H9 (cell line): ENCODE results near the gene C2orf68. TPM values are rescaled to one million over a fixed set of nuclear protein-coding genes. Genes with fewer than 3 reads are reported as not detected.
"Not testable (repeated sequence)": the region's sequence is repeated elsewhere in the genome, so short reads cannot be mapped to it uniquely, and the experiment has no call there.

Experiments
- DNase-seq: peaks from one replicate; pipeline ENCODE4 v3.0.0-alpha.2; 2017
- H2AFZ ChIP-seq: one replicate; pipeline ENCODE4 v1.6.1; 2013; ENCODE audit warnings: mild to moderate bottlenecking, low read length, control low read depth, moderate library complexity
- H2AK5ac ChIP-seq: 2 replicates; pipeline ENCODE4 v1.6.1; 2013; ENCODE audit warnings: low read length, control low read depth, mixed read lengths; ENCODE audit not compliant: insufficient read length
- H2BK120ac ChIP-seq: one replicate; pipeline ENCODE4 v1.6.1; 2013; ENCODE audit warnings: low read depth, mild to moderate bottlenecking, low read length, control low read depth, inconsistent platforms; ENCODE audit not compliant: poor library complexity, severe bottlenecking
- H2BK12ac ChIP-seq: 2 replicates; pipeline ENCODE4 v1.6.1; 2013; ENCODE audit warnings: low read length, control low read depth, mixed read lengths, low read depth; ENCODE audit not compliant: insufficient read length
- H2BK15ac ChIP-seq: 2 replicates; pipeline ENCODE4 v1.6.1; 2013; ENCODE audit warnings: low read depth, low read length, control low read depth
- H2BK20ac ChIP-seq: one replicate; pipeline ENCODE4 v1.6.1; 2013; ENCODE audit warnings: low read depth, mild to moderate bottlenecking, low read length, control low read depth, inconsistent platforms; ENCODE audit not compliant: poor library complexity, severe bottlenecking
- H2BK5ac ChIP-seq: 2 replicates; pipeline ENCODE4 v1.6.1; 2013; ENCODE audit warnings: low read length, control low read depth, mixed read lengths; ENCODE audit not compliant: insufficient read length
- H3K14ac ChIP-seq: 2 replicates; pipeline ENCODE4 v1.6.1; 2013; ENCODE audit warnings: low read length, control low read depth; ENCODE audit not compliant: insufficient read depth
- H3K18ac ChIP-seq: 2 replicates; pipeline ENCODE4 v1.6.1; 2013; ENCODE audit warnings: low read depth, mild to moderate bottlenecking, mixed read lengths, low read length, control low read depth; ENCODE audit not compliant: insufficient read length
- H3K23ac ChIP-seq: 2 replicates; pipeline ENCODE4 v1.6.1; 2013; ENCODE audit warnings: low read length, control low read depth, mixed read lengths, low read depth; ENCODE audit not compliant: insufficient read length
- H3K23me2 ChIP-seq: 2 replicates; pipeline ENCODE4 v1.6.1; 2013; ENCODE audit warnings: low read depth, mild to moderate bottlenecking, mixed read lengths, low read length, control low read depth; ENCODE audit not compliant: insufficient read length, poor library complexity, severe bottlenecking
- H3K27ac ChIP-seq: 2 replicates; pipeline ENCODE4 v1.5.1; 2013; ENCODE audit warnings: low read length, control low read depth, mixed read lengths, low read depth; ENCODE audit not compliant: insufficient read length
- H3K27me3 ChIP-seq: 2 replicates; pipeline ENCODE4 v1.6.1; 2013; ENCODE audit warnings: low read length, control low read depth, inconsistent platforms; ENCODE audit not compliant: insufficient read depth
- H3K4ac ChIP-seq: 2 replicates; pipeline ENCODE4 v1.6.1; 2013; ENCODE audit warnings: low read depth, mild to moderate bottlenecking, control low read depth, inconsistent platforms, low read length, moderate library complexity
- H3K4me1 ChIP-seq: 2 replicates; pipeline ENCODE4 v1.6.1; 2013; ENCODE audit warnings: low read length, control low read depth, inconsistent platforms; ENCODE audit not compliant: insufficient read depth
- H3K4me2 ChIP-seq: 2 replicates; pipeline ENCODE4 v1.6.1; 2013; ENCODE audit warnings: low read length, control low read depth, mixed read lengths; ENCODE audit not compliant: insufficient read length, insufficient read depth
- H3K56ac ChIP-seq: 2 replicates; pipeline ENCODE4 v1.6.1; 2013; ENCODE audit warnings: low read depth, mild to moderate bottlenecking, mixed read lengths, low read length, control low read depth; ENCODE audit not compliant: insufficient read length
- H3K79me1 ChIP-seq: 2 replicates; pipeline ENCODE4 v1.6.1; 2013; ENCODE audit warnings: low read depth, mild to moderate bottlenecking, moderate library complexity, low read length, control low read depth, inconsistent platforms; ENCODE audit not compliant: insufficient read depth, poor library complexity, severe bottlenecking
- H3K79me2 ChIP-seq: 2 replicates; pipeline ENCODE4 v1.6.1; 2013; ENCODE audit warnings: low read length, control low read depth, inconsistent platforms; ENCODE audit not compliant: insufficient read depth
- H3K9ac ChIP-seq: 2 replicates; pipeline ENCODE4 v1.6.1; 2013; ENCODE audit warnings: low read length, control low read depth, mixed read lengths; ENCODE audit not compliant: insufficient read length; ENCODE audit errors: extremely low read depth
- H3K9me3 ChIP-seq: one replicate; pipeline ENCODE4 v1.6.1; 2013; ENCODE audit warnings: low read depth, low read length, inconsistent platforms; ENCODE audit not compliant: control insufficient read depth
- H3T11ph ChIP-seq: one replicate; pipeline ENCODE4 v1.6.1; 2013; ENCODE audit warnings: mild to moderate bottlenecking, low read length, control low read depth, inconsistent platforms
- H4K20me1 ChIP-seq: one replicate; pipeline ENCODE4 v1.6.1; 2013; ENCODE audit not compliant: control insufficient read depth, insufficient read length, insufficient read depth
- H4K5ac ChIP-seq: 2 replicates; pipeline ENCODE4 v1.6.1; 2013; ENCODE audit warnings: low read depth, mild to moderate bottlenecking, mixed read lengths, low read length, control low read depth; ENCODE audit not compliant: insufficient read length
- H4K8ac ChIP-seq: replicated peaks from 2 replicates; pipeline ENCODE4 v1.6.1; 2013; ENCODE audit warnings: low read length, control low read depth, mixed read lengths, low read depth; ENCODE audit not compliant: insufficient read length
- H4K91ac ChIP-seq: 2 replicates; pipeline ENCODE4 v1.6.1; 2013; ENCODE audit warnings: low read depth, mild to moderate bottlenecking, moderate library complexity, mixed read lengths, low read length, control low read depth; ENCODE audit not compliant: insufficient read length
- H3K27ac Mint-ChIP-seq, 3 experiments: 2 replicates in 2 of 3; 3 replicates in 1 of 3; pipeline ENCODE4 v1.8.0; 2020 to 2021; ENCODE audit warnings: mixed read lengths in 3 of 3, mild to moderate bottlenecking in 1 of 3, moderate library complexity in 1 of 3
- H3K27me3 Mint-ChIP-seq: 2 replicates; pipeline ENCODE4 v1.8.0; 2021; ENCODE audit warnings: low read depth, mild to moderate bottlenecking, moderate library complexity, mixed read lengths
- H3K36me3 Mint-ChIP-seq, 3 experiments: 2 replicates in 2 of 3; 3 replicates in 1 of 3; pipeline ENCODE4 v1.8.0; 2020 to 2021; ENCODE audit warnings: low read depth in 3 of 3, mixed read lengths in 3 of 3; ENCODE audit not compliant: insufficient read depth in 1 of 3
- H3K4me1 Mint-ChIP-seq, 2 experiments: 2 replicates each; pipeline ENCODE4 v1.8.0; 2020; ENCODE audit warnings: mixed read lengths in 2 of 2
- H3K4me3 Mint-ChIP-seq, 2 experiments: 2 replicates in 1 of 2; 3 replicates in 1 of 2; pipeline ENCODE4 v1.8.0; 2020 to 2021; ENCODE audit warnings: mild to moderate bottlenecking in 2 of 2, mixed read lengths in 2 of 2, moderate library complexity in 1 of 2
- H3K9me3 Mint-ChIP-seq, 2 experiments: 2 replicates in 1 of 2; 3 replicates in 1 of 2; pipeline ENCODE4 v1.8.0; 2020; ENCODE audit warnings: mild to moderate bottlenecking in 2 of 2, mixed read lengths in 2 of 2, moderate library complexity in 1 of 2
- WGBS: extraction: QIAGEN DNeasy Blood & Tissue Kit; methylation state at CpG from one replicate; pipeline ENCODE4 v1.1.7; 2013; ENCODE audit warnings: missing lambda C conversion rate, low lambda C conversion rate, mixed read lengths; ENCODE audit not compliant: insufficient read length; ENCODE audit errors: extremely low coverage; 5-methylcytosine and 5-hydroxymethylcytosine counted together
- total RNA-seq: library from RNA; stranded (reverse); gene quantifications from 2 replicates; pipeline ENCODE4 v1.2.1, GENCODE V29; 2021
- TF ChIP-seq, protein P1 (sequence below): fragments of 200-600 bp; sonication (generic); conservative IDR thresholded peaks from 3 replicates; pipeline ENCODE4 v1.8.0; 2021; ENCODE audit warnings: antibody characterized with exemption, mild to moderate bottlenecking

The C2orf68 gene
- total RNA-seq, 1 experiment from 2014 or later = 39.6 TPM

DNA sequence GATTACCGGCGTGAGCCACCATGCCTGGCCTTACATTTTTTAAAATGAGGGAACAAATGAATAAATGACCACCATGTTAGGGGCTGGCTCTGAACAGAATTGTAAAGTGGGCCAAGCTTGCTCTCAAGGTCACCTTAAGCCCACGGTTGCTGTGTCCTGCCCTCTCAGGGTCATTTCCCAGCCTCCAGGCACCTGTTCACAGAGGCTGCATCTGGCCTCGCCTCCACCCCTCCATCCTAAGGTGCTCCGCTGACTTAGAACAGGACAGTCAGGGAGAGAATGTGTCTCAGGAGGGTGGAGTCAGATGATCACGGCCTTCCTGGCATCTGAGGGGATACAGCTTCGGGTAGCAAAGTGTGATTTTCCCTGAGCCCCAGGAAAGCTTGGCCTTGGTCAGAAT is 48.9 kb upstream of the C2orf68 start:
- H3K9ac ChIP-seq = no peak overlapping the region
- H2AK5ac ChIP-seq = no peak overlapping the region
- H3K14ac ChIP-seq = no peak overlapping the region
- no peak overlapping the region for H2BK120ac ChIP-seq
- H3T11ph ChIP-seq = no peak overlapping the region
- no peak overlapping the region for H3K18ac ChIP-seq
- H3K27ac ChIP-seq = no peak overlapping the region
- H3K4me1 ChIP-seq = no peaks in the 10 kb centered on the region
- no peaks in the 10 kb centered on the region for H4K20me1 ChIP-seq
- no peak overlapping the region for H2BK5ac ChIP-seq
- no peaks in the 10 kb centered on the region for H3K27me3 Mint-ChIP-seq
- no peak overlapping the region for H2BK15ac ChIP-seq
- H2BK20ac ChIP-seq = no peak overlapping the region
- no peak overlapping the region for H3K56ac ChIP-seq
- no peaks in the 10 kb centered on the region for H3K9me3 ChIP-seq
- H3K23me2 ChIP-seq = no peaks in the 10 kb centered on the region
- no peak overlapping the region for H4K5ac ChIP-seq
- H2AFZ ChIP-seq = no peak overlapping the region
- TF ChIP-seq, protein P1, sequence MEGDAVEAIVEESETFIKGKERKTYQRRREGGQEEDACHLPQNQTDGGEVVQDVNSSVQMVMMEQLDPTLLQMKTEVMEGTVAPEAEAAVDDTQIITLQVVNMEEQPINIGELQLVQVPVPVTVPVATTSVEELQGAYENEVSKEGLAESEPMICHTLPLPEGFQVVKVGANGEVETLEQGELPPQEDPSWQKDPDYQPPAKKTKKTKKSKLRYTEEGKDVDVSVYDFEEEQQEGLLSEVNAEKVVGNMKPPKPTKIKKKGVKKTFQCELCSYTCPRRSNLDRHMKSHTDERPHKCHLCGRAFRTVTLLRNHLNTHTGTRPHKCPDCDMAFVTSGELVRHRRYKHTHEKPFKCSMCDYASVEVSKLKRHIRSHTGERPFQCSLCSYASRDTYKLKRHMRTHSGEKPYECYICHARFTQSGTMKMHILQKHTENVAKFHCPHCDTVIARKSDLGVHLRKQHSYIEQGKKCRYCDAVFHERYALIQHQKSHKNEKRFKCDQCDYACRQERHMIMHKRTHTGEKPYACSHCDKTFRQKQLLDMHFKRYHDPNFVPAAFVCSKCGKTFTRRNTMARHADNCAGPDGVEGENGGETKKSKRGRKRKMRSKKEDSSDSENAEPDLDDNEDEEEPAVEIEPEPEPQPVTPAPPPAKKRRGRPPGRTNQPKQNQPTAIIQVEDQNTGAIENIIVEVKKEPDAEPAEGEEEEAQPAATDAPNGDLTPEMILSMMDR = no peak
- H3K4me1 Mint-ChIP-seq = peaks cover 0 to 3% of the 10 kb centered on the region in 2 experiments; a peak in 1 of 4 replicates
- H3K23ac ChIP-seq = no peak overlapping the region
- H3K27ac Mint-ChIP-seq = no peak overlapping the region; a peak in 1 of 7 replicates
- no peaks in the 10 kb centered on the region for H3K27me3 ChIP-seq
- no CpG with 5 or more reads among the region's 7 CpGs for WGBS
- H3K79me1 ChIP-seq = no peaks in the 10 kb centered on the region
- H3K36me3 Mint-ChIP-seq = peaks cover 5 to 19% (median 11%) of the 10 kb centered on the region in 3 experiments; a peak in 4 of 7 replicates
- no peaks in the 10 kb centered on the region for H3K79me2 ChIP-seq
- no peak overlapping the region for H3K4me2 ChIP-seq
- DNase-seq = no peak
- no peak overlapping the region for H3K4ac ChIP-seq
- H3K4me3 Mint-ChIP-seq = no peak overlapping the region
- no peak overlapping the region for H2BK12ac ChIP-seq
- no peak overlapping the region for H4K8ac ChIP-seq
- H4K91ac ChIP-seq = no peak overlapping the region
- H3K9me3 Mint-ChIP-seq = no peaks in the 10 kb centered on the region

DNA sequence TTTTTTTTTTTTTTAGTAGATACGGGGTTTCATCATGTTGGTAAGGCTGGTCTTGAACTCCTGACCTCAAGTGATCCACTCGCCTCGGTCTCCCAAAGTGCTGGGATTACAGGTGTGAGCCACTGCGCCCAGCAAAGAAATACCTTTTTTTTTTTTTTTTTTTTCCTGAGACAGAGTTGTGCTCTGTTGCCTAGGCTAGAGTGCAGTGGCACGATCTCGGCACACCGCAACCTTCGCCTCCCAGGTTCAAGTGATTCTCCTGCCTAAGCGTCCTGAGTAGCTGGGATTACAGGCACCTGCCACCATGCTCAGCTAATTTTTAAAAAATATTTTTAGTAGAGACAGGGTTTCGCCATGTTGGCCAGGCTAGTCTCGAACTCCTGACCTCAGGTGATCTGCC is 48.4 kb upstream of the C2orf68 start:
- not testable (repeated sequence) for H3K79me2 ChIP-seq, H3K27me3 ChIP-seq, H2BK15ac ChIP-seq, H3K4me1 ChIP-seq, H3K4me1 Mint-ChIP-seq, H2BK5ac ChIP-seq, H3K18ac ChIP-seq, H2BK20ac ChIP-seq, H2BK12ac ChIP-seq, H4K5ac ChIP-seq, H3T11ph ChIP-seq, H3K23ac ChIP-seq, H3K4ac ChIP-seq, H3K27ac Mint-ChIP-seq, H4K8ac ChIP-seq, H3K23me2 ChIP-seq, H3K14ac ChIP-seq, H2AFZ ChIP-seq, H2BK120ac ChIP-seq, H3K27me3 Mint-ChIP-seq, H3K79me1 ChIP-seq, H3K9me3 ChIP-seq, H3K27ac ChIP-seq, H3K9me3 Mint-ChIP-seq, H3K9ac ChIP-seq, H4K20me1 ChIP-seq, H2AK5ac ChIP-seq, H4K91ac ChIP-seq, H3K4me2 ChIP-seq, H3K56ac ChIP-seq, H3K4me3 Mint-ChIP-seq, DNase-seq
- H3K36me3 Mint-ChIP-seq = peaks cover 5 to 19% (median 11%) of the 10 kb centered on the region in 3 experiments; a peak in 4 of 7 replicates
- WGBS = no CpG with 5 or more reads among the region's 11 CpGs
